ENCODE data around the gene MACF1.

MACF1 gene

GRCh38 chr1:39214021-39214713 is 9.7 kb downstream of the MACF1 start:
- DNase-seq: no peak

GRCh38 chr1:39214714-39214997 is 10.2 kb downstream of the MACF1 start:
- no peak for DNase-seq

DNA sequence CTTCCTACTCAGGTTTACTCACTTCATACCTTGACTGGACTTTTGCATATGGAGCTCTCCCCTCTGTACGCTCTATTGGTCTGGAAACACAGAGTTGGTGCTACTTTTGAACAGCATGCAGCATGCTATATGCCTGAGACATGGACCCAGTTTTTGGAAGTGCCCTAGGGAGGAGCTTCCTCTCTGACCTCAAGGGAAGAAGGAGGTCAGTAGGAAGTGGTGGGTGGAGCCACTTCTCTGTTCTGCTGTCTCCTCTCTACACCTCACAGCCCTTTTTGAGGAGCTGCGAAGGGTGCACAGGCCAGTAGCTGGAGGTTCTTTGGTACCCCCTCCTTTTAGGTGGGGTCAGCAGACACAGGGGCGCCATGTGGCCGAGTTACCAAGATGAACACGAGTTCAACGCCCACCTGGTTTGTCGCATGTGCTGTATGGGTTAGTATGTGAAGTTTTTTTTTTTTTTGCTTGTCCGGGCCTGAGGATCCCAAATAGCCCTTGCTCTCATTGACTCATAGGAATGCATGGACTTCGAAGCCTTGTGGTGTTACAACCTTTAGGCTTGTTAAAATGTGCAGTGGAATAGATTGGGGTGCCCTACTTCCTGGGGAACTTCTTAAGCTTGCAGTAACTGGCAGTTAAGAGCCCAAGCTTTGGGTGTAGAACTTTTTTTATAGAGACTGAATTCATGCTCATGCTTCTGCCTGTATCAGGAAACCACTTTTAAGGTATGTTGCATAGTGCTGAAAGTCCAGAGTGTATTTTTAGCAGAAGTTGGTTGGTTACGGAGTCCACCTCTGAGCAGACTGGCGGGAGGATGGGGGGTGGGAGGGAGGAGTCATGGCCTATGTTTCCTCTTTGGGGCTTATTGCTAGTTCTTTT is 10.7 kb downstream of the MACF1 start:
- no peak for DNase-seq

DNA sequence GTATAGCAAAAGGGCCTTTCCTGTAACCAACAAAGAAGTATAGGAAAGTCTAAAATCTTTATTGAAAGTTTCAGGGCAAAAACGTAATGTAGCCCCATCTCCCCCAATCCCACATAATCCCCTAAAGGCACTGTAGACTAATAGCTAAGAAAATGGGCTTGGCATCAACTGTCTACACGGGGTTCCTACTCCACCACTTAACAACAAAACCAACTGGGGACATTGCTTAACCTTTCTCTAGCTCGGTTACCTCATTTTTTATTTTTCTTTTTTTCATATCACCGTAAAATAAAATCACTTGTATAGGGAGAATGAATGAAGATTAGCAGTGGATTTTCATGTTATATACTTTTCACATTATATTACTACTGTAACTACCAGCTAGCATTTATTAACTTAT is 12.3 kb downstream of the MACF1 start:
- no peak for DNase-seq

GRCh38 chr1:39220891-39221870 is 16.7 kb downstream of the MACF1 start:
- no peak for DNase-seq

DNA sequence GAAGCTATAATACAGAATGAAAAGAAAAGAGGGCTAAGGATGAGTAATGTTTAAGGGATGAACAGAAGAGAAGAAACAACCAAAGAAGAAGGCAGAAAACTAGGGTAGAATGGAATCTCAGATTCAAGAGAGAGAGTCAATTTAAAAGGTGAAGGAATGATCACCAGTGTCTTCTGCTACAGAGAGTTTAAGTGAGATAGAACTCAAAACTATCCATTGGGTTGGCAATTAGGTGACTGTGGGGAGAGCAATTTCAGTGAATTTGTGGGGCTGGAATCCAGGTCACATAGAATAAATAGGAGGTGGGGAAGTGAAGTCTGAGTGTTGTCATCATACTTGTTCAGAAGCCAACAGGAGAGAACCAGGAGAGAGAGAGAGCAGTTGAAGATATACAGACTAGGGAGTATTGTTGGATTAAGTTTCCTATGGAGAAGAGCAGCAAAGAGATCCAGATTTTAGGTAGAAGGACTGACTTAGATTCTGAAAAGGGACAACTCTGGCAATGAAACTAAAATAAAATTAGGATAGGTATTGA is 19.9 kb downstream of the MACF1 start:
- no peak for DNase-seq

- DNase-seq: no peak
Measured at GRCh38 chr1:39226836-39227235, 22.3 kb downstream of the MACF1 start.

DNA sequence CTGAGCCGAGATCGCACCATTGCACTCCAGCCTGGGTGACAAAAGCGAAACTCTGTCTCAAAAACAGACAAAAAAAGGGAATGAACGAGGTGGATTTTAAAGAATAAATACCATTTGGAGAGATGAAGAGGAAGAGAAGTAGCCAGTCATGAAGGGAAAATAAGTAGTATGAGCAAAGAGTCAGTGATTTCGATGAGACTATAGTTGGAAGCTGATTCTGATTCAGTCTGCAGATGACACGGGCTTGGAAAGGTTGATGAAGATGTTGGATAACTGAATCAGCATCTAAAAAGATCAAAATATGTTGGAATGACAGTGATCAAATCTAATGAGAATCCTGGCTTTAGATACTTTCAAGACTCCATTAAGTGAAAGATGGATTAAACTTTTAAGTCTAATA is 23.8 kb downstream of the MACF1 start:
- no peak for DNase-seq

- no peak for DNase-seq
Measured at GRCh38 chr1:39229504-39229903, 25.0 kb downstream of the MACF1 start.

- no peak for DNase-seq
Measured at GRCh38 chr1:39230261-39231190, 26.0 kb downstream of the MACF1 start.

GRCh38 chr1:39236971-39237370 is 32.5 kb downstream of the MACF1 start:
- no peak for DNase-seq

- DNase-seq: no peak
Measured at GRCh38 chr1:39238476-39238875, 34.0 kb downstream of the MACF1 start.

DNA sequence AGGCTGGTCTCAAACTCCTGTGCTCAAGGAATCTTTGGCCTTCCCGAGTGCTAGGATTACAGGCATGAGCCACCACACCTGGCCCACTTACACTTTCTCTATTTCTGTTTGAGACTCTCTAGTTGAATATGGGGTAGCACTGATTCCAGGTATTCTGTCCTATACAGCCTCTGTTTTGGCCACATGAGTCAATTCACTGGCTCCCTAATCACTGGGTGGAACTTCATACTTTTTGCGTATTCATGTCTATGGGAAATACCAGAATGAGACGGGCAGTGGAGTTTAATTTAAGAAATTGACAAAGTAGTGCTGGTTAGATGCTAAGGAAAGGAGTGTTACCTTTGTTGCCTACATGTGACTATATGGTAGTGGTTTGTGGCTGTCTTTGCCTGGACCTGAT is 35.5 kb downstream of the MACF1 start:
- DNase-seq: no peak

DNA sequence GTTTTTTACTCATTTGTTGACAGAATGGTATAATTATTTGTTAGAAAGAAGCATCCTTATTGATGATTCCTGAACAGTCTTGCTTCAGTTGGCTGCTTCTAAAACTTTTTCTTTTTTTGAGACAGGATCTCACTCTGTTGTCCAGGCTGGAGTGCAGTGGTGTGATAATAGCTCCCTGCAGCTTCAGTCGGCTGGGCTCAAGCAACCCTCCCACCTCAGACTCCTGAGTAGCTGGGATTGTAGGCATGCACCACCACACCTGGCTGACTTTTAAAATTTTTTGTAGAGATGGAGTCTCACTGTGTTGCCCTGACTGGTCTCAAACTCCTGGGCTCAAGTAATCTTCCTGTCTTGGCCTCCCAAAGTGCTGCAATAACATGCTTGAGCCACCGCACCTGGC is 38.8 kb downstream of the MACF1 start:
- DNase-seq: no peak

GRCh38 chr1:39250460-39251240 is 46.2 kb downstream of the MACF1 start:
- DNase-seq: no peak

DNA sequence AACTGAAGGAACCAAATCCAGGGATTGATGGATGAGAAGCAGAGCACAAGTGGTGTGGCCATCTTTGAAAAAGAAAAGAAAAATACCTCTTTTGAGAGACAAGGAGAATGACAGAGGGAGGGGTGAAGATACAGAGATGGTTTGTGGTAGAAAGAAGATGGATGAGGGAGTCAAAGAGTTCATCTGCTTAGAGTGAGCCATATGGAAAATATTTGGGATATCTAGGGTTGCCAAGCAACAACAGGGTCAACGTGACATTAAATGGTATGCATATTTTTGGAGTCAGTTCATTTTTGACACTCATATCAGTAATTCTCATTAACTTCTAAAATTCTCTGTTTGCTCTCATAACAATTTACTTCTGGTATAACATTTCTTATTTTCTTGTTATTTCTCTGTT is 50.7 kb downstream of the MACF1 start:
- no peak for DNase-seq

GRCh38 chr1:39258146-39258924 is 53.8 kb downstream of the MACF1 start:
- DNase-seq: no peak

- no peak for DNase-seq
Measured at GRCh38 chr1:39258925-39259244, 54.4 kb downstream of the MACF1 start.

DNA sequence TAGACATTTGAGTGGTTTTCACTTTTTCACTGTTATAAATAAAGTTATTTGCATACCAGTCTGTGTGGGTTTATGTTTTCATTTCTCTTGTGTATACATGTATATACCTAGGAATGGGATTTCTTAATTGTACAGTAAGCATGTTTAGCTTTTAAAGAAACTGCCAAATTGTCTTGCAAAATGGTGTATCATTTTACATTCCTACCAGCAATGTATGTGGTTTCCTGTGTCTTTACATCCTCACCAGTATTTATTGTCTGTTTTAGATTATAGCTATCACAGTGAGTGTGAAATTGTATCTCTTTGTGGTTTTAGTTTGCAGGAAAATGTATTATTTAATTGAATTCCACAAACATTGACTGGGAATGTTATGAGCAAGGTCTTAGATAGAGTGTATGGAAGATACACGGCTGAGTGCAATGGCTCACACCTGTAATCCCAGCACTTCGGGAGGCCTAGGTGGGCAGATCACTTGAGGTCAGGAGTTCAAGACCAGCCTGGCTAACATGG is 57.3 kb downstream of the MACF1 start:
- DNase-seq: no peak

DNA sequence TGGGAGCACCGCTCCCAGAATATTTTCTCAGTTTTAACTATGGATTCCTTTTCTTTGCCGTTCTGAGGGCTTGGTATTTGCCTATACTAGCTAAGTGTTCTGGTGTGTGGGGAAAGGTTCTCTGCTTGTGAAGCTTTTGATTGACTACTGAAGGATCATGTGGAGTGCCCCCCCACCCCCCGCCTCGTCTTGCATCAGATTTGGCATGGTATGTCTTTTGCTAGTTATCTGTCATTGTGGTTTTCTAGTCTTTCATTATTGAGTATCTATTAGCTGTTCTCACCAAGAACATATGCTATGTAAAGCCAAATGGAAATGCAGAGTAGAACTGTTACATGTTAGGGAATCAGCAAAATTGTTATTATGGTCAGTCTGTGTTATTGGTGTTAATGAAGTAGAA is 58.3 kb downstream of the MACF1 start:
- DNase-seq: no peak

Data from cortex of kidney (tissue), 1 donor.